IMR-90 (cell line): ENCODE data around the gene KRT71. TPM values are rescaled to one million over a fixed set of nuclear protein-coding genes. Genes with fewer than 3 reads are reported as not detected.

Experiments
- ATAC-seq: fragments of 200-7000 bp; cut with Tn5 transposase; 2 replicates; pipeline ENCODE4 v1.9.1; 2020; ENCODE audit warnings: low read depth, mild to moderate bottlenecking, moderate library complexity
- BruUV-seq: library from RNA; stranded (reverse); fragments of 400-500 nt; replicated peaks from 2 replicates; lab custom pipeline; 2021; lab: Mats Ljungman, UMichigan
- CTCF ChIA-PET: fragments of 300-600 bp; formaldehyde crosslinking; extraction: SDS; loops from one replicate; lab custom pipeline; 2021; ENCODE audit warnings: antibody characterized with exemption; lab: Yijun Ruan, JAX
- POLR2A ChIA-PET: fragments of 300-600 bp; sonication (Branson Sonifier 250); formaldehyde crosslinking; loops from one replicate; lab custom pipeline; 2022; ENCODE audit warnings: antibody characterized with exemption; ENCODE audit not compliant: unreplicated experiment; lab: Charles Lee
- DNase-seq: peaks from one replicate; pipeline ENCODE4 v3.0.0; 2013
- H2AFZ ChIP-seq: replicated peaks from 2 replicates; pipeline ENCODE3; 2013; ENCODE audit warnings: low read length, mild to moderate bottlenecking; ENCODE audit not compliant: poor library complexity
- H2AK5ac ChIP-seq: 2 replicates; pipeline ENCODE4 v1.6.1; 2013; ENCODE audit warnings: low read depth, low read length, inconsistent platforms
- H2AK9ac ChIP-seq: replicated peaks from 2 replicates; pipeline ENCODE3; 2013; ENCODE audit warnings: mild to moderate bottlenecking, low read depth, low read length, moderate library complexity; ENCODE audit not compliant: poor library complexity
- H2BK120ac ChIP-seq: 2 replicates; pipeline ENCODE4 v1.6.1; 2013; ENCODE audit warnings: low read depth, low read length, inconsistent platforms
- H2BK15ac ChIP-seq: 3 replicates; pipeline ENCODE4 v1.6.1; 2013; ENCODE audit warnings: low read depth, low read length, inconsistent platforms
- H2BK20ac ChIP-seq: 2 replicates; pipeline ENCODE4 v1.6.1; 2013; ENCODE audit warnings: low read depth, mild to moderate bottlenecking, inconsistent platforms, low read length, moderate library complexity
- H2BK5ac ChIP-seq: 2 replicates; pipeline ENCODE4 v1.6.1; 2013; ENCODE audit warnings: mild to moderate bottlenecking, low read depth, low read length, inconsistent platforms; ENCODE audit not compliant: poor library complexity, severe bottlenecking
- H3K14ac ChIP-seq: replicated peaks from 2 replicates; pipeline ENCODE4 v1.6.1; 2013; ENCODE audit warnings: low read depth, low read length, inconsistent platforms
- H3K18ac ChIP-seq: 2 replicates; pipeline ENCODE4 v1.6.1; 2013; ENCODE audit warnings: low read depth, low read length, control low read depth
- H3K23ac ChIP-seq: 2 replicates; pipeline ENCODE4 v1.6.1; 2013; ENCODE audit warnings: low read depth, low read length, inconsistent platforms
- H3K27ac ChIP-seq: 2 replicates; pipeline ENCODE4 v1.5.1; 2013; ENCODE audit warnings: mild to moderate bottlenecking, control low read depth, low read length; ENCODE audit not compliant: insufficient read depth
- H3K27me3 ChIP-seq: 2 replicates; pipeline ENCODE4 v1.6.1; 2013; ENCODE audit warnings: low read length; ENCODE audit not compliant: control insufficient read depth, insufficient read depth
- H3K36me3 ChIP-seq: 2 replicates; pipeline ENCODE4 v1.6.1; 2013; ENCODE audit warnings: low read length, mixed read lengths; ENCODE audit not compliant: control insufficient read depth, insufficient read depth
- H3K4ac ChIP-seq: 2 replicates; pipeline ENCODE4 v1.6.1; 2013; ENCODE audit warnings: low read depth, low read length, inconsistent platforms
- H3K4me1 ChIP-seq: 2 replicates; pipeline ENCODE4 v1.6.1; 2013; ENCODE audit warnings: low read length, mixed read lengths; ENCODE audit not compliant: control insufficient read depth, insufficient read depth
- H3K4me2 ChIP-seq: 2 replicates; pipeline ENCODE4 v1.6.1; 2013; ENCODE audit warnings: low read depth, mild to moderate bottlenecking, control low read depth, low read length, moderate library complexity
- H3K4me3 ChIP-seq: 2 replicates; pipeline ENCODE4 v1.5.1; 2013; ENCODE audit warnings: low read depth, mild to moderate bottlenecking, control low read depth, low read length, moderate library complexity; ENCODE audit not compliant: insufficient read depth
- H3K56ac ChIP-seq: 2 replicates; pipeline ENCODE4 v1.6.1; 2013; ENCODE audit warnings: low read length, inconsistent platforms; ENCODE audit not compliant: insufficient read depth; ENCODE audit errors: extremely low read depth
- H3K79me1 ChIP-seq, 2 experiments: 2 replicates each; pipeline ENCODE4 v1.6.1; 2013; ENCODE audit warnings: low read length in 2 of 2, inconsistent platforms in 1 of 2, low read depth in 1 of 2
- H3K9ac ChIP-seq: 2 replicates; pipeline ENCODE4 v1.6.1; 2013; ENCODE audit warnings: low read depth, low read length, control low read depth
- H3K9me1 ChIP-seq: 2 replicates; pipeline ENCODE4 v1.6.1; 2013; ENCODE audit warnings: low read length, inconsistent platforms; ENCODE audit not compliant: insufficient read depth
- H3K9me3 ChIP-seq: 2 replicates; pipeline ENCODE4 v1.6.1; 2013; ENCODE audit warnings: low read length; ENCODE audit not compliant: control insufficient read depth, insufficient read depth
- H4K20me1 ChIP-seq: 2 replicates; pipeline ENCODE4 v1.6.1; 2013; ENCODE audit warnings: low read length, inconsistent platforms; ENCODE audit not compliant: insufficient read depth
- H4K5ac ChIP-seq: 2 replicates; pipeline ENCODE4 v1.6.1; 2013; ENCODE audit warnings: mild to moderate bottlenecking, low read depth, low read length, control low read depth
- H4K8ac ChIP-seq, 2 experiments: 2 replicates each; pipeline ENCODE4 v1.6.1; 2013; ENCODE audit warnings: low read depth in 2 of 2, low read length in 2 of 2, control low read depth in 1 of 2, inconsistent platforms in 1 of 2
- H4K91ac ChIP-seq: 2 replicates; pipeline ENCODE4 v1.6.1; 2013; ENCODE audit warnings: low read depth, low read length, inconsistent platforms; ENCODE audit not compliant: insufficient read depth
- BHLHE40 ChIP-seq: fragments of 150-350 bp; IDR thresholded peaks from 2 replicates; pipeline ENCODE4 v1.6.1; 2016; ENCODE audit warnings: mild to moderate bottlenecking, low read depth, low read length
- CEBPB ChIP-seq: IDR thresholded peaks from 2 replicates; pipeline ENCODE4 v1.6.1; 2012; ENCODE audit warnings: low read depth, low read length, improper control_type of control experiment
- FOS ChIP-seq: fragments of 150-350 bp; IDR thresholded peaks from 2 replicates; pipeline ENCODE4 v1.6.1; 2016; ENCODE audit warnings: low read depth, low read length
- MAFK ChIP-seq: IDR thresholded peaks from 2 replicates; pipeline ENCODE4 v1.6.1; 2012; ENCODE audit warnings: low read depth, low read length, improper control_type of control experiment
- MAZ ChIP-seq: IDR thresholded peaks from 2 replicates; pipeline ENCODE4 v1.6.1; 2012; ENCODE audit warnings: low read depth, mild to moderate bottlenecking, low read length, improper control_type of control experiment, moderate library complexity, borderline replicate concordance
- MXI1 ChIP-seq: IDR thresholded peaks from 2 replicates; pipeline ENCODE4 v1.6.1; 2012; ENCODE audit warnings: low read depth, mild to moderate bottlenecking, low read length, moderate library complexity, borderline replicate concordance
- NFE2L2 ChIP-seq: fragments of 150-350 bp; IDR thresholded peaks from 2 replicates; pipeline ENCODE4 v1.6.1; 2016; ENCODE audit warnings: low read depth, mild to moderate bottlenecking, low read length
- POLR2A ChIP-seq: IDR thresholded peaks from 2 replicates; pipeline ENCODE4 v1.6.1; 2012; ENCODE audit warnings: mild to moderate bottlenecking, low read depth, low read length
- RAD21 ChIP-seq: IDR thresholded peaks from 2 replicates; pipeline ENCODE4 v1.6.1; 2012; ENCODE audit warnings: low read length, improper control_type of control experiment
- RCOR1 ChIP-seq: IDR thresholded peaks from 2 replicates; pipeline ENCODE4 v1.6.1; 2012; ENCODE audit warnings: mild to moderate bottlenecking, low read length, improper control_type of control experiment; ENCODE audit not compliant: insufficient replicate concordance
- RFX5 ChIP-seq: IDR thresholded peaks from 2 replicates; pipeline ENCODE4 v1.8.0; 2012; ENCODE audit warnings: low read depth, mild to moderate bottlenecking, low read length, moderate library complexity
- SMC3 ChIP-seq: fragments of 150-350 bp; IDR thresholded peaks from 2 replicates; pipeline ENCODE4 v1.6.1; 2016; ENCODE audit warnings: low read depth, mild to moderate bottlenecking, antibody characterized with exemption, low read length, moderate library complexity
- dilution Hi-C: fragments of 300-500 bp; cut with HindIII; formaldehyde crosslinking; loops from one replicate; pipeline ENCODE4 v1.14.3; 2018; ENCODE audit warnings: low sequenced_read_pairs; ENCODE audit not compliant: unreplicated experiment
- in situ Hi-C: fragments of 300-500 bp; cut with MboI; formaldehyde crosslinking; loops from 3 replicates; pipeline ENCODE4 v1.14.3; 2019; ENCODE audit warnings: low sequenced_read_pairs, inconsistent platforms, mixed read lengths
- intact Hi-C: fragments of 100-400 bp; cut with micrococcal nuclease; formaldehyde crosslinking; loops from 2 replicates; pipeline ENCODE4 v1.10.0; 2022
- polyA plus RNA-seq, 3 experiments: library from polyadenylated mRNA; depleted of rRNA; stranded (reverse); fragments of >200 nt; gene quantifications; 2 replicates each; pipeline ENCODE4 v1.2.3, GENCODE V29; 2012; ENCODE audit warnings: low replicate concordance in 1 of 3
- total RNA-seq: library from RNA; depleted of rRNA; stranded (reverse); fragments of >200 nt; gene quantifications from 2 replicates; pipeline ENCODE4 v1.2.3, GENCODE V29; 2012
- TF ChIP-seq, protein P1 (sequence below): fragments of 150-350 bp; IDR thresholded peaks from 2 replicates; pipeline ENCODE4 v1.6.1; 2016; ENCODE audit warnings: low read depth, mild to moderate bottlenecking, low read length, moderate library complexity, borderline replicate concordance
- TF ChIP-seq, protein P2 (sequence below): fragments of 150-350 bp; IDR thresholded peaks from 2 replicates; pipeline ENCODE4 v1.6.1; 2017; ENCODE audit warnings: mild to moderate bottlenecking, antibody characterized with exemption, low read length, low read depth

KRT71 gene
- total and polyA plus RNA-seq, 2 of the 4 experiments (the other 2 are of a cell fraction) = not detected

DNA sequence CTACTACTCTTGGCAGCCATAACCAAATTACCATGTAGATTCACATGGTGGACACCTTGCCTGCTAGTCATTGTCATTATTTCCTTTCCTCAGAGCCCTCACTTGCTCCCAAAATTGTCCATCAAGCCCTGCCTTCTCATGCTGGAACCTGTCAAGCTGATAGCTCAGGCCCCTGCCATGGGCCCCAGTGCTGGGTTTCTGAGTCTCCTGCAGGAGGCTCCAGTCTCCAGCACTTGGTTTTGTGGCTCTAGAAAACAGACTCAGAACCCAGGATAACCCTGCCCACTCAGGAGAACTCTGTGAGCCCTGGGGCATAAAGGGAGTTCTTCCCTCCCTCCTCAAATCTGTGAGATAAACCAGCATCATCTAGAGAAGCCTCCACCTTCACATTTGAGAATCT lies 10.8 kb downstream of the KRT71 start:
- H3K36me3 ChIP-seq = no peaks in the 10 kb centered on the region
- H4K5ac ChIP-seq = no peak overlapping the region
- no peak overlapping the region for H4K8ac ChIP-seq
- no TSS peak for BruUV-seq
- H2AFZ ChIP-seq = no peak overlapping the region
- no peak overlapping the region for H3K56ac ChIP-seq
- H3K27ac ChIP-seq = no peak overlapping the region
- dilution Hi-C loops (no loop called here), in situ Hi-C loops (no loop called here), intact Hi-C loops (no loop called here)
- no peak overlapping the region for H2BK15ac ChIP-seq
- H2BK5ac ChIP-seq = no peak overlapping the region
- no peak overlapping the region for H4K91ac ChIP-seq
- H4K20me1 ChIP-seq = no peaks in the 10 kb centered on the region
- TF ChIP-seq, protein P1, sequence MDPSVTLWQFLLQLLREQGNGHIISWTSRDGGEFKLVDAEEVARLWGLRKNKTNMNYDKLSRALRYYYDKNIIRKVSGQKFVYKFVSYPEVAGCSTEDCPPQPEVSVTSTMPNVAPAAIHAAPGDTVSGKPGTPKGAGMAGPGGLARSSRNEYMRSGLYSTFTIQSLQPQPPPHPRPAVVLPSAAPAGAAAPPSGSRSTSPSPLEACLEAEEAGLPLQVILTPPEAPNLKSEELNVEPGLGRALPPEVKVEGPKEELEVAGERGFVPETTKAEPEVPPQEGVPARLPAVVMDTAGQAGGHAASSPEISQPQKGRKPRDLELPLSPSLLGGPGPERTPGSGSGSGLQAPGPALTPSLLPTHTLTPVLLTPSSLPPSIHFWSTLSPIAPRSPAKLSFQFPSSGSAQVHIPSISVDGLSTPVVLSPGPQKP = no peak
- TF ChIP-seq BHLHE40 (no peak), MXI1 (no peak), POLR2A (no peak), RCOR1 (no peak), FOS (no peak), MAFK (no peak), NFE2L2 (no peak), MAZ (no peak), SMC3 (no peak), RFX5 (no peak), RAD21 (no peak), CEBPB (no peak)
- TF ChIP-seq, protein P2, sequence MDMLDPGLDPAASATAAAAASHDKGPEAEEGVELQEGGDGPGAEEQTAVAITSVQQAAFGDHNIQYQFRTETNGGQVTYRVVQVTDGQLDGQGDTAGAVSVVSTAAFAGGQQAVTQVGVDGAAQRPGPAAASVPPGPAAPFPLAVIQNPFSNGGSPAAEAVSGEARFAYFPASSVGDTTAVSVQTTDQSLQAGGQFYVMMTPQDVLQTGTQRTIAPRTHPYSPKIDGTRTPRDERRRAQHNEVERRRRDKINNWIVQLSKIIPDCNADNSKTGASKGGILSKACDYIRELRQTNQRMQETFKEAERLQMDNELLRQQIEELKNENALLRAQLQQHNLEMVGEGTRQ = no peak
- no peak overlapping the region for H2AK9ac ChIP-seq
- no peak overlapping the region for H3K9ac ChIP-seq
- ATAC-seq = no peak
- H3K9me1 ChIP-seq = no peaks in the 10 kb centered on the region; the same call in 1 of the 2 replicates
- no peak overlapping the region for H2AK5ac ChIP-seq
- H3K23ac ChIP-seq = no peak overlapping the region
- H2BK120ac ChIP-seq = no peak overlapping the region
- H3K27me3 ChIP-seq = peaks cover 8% of the 10 kb centered on the region
- no peak overlapping the region for H3K4ac ChIP-seq
- no peaks in the 10 kb centered on the region for H3K79me1 ChIP-seq
- H3K4me3 ChIP-seq = no peak overlapping the region
- no peaks in the 10 kb centered on the region for H3K9me3 ChIP-seq
- CTCF ChIA-PET = no interaction called here
- no peak for DNase-seq
- no peak overlapping the region for H3K18ac ChIP-seq
- H3K4me2 ChIP-seq = no peak overlapping the region
- H3K4me1 ChIP-seq = no peaks in the 10 kb centered on the region
- POLR2A ChIA-PET = no interaction called here
- no peak overlapping the region for H3K14ac ChIP-seq
- H2BK20ac ChIP-seq = no peak overlapping the region
